ENCODE measurements around the gene NBEAL2.

The NBEAL2 gene

GRCh38 chr3:46978985-46979944 lies at the start of gene NBEAL2:
Gene NBEAL2, plus strand, starts transcription at chr3:46979666. Its CDS starts 196 bp downstream, at chr3:46979862.
- DNase-seq (ENCODE audit: extremely low read depth in 1 of 2, low read depth in 1 of 2), result peak; percentile 89 to 90

- DNase-seq (ENCODE audit: extremely low read depth in 1 of 2, low read depth in 1 of 2), result no peak
Observed at GRCh38 chr3:46930166-46930944, 49.1 kb upstream of the NBEAL2 start.

GRCh38 chr3:46930945-46931403 lies 48.5 kb upstream of the NBEAL2 start:
- DNase-seq (ENCODE audit: extremely low read depth in 1 of 2, low read depth in 1 of 2), result no peak

GRCh38 chr3:46931631-46932331 lies 47.7 kb upstream of the NBEAL2 start:
- DNase-seq (ENCODE audit: extremely low read depth in 1 of 2, low read depth in 1 of 2), result no peak

- no peak for DNase-seq (ENCODE audit: extremely low read depth in 1 of 2, low read depth in 1 of 2)
Observed at GRCh38 chr3:46932455-46933225, 46.8 kb upstream of the NBEAL2 start.

- DNase-seq (ENCODE audit: extremely low read depth in 1 of 2, low read depth in 1 of 2), result no peak
Observed at GRCh38 chr3:46933261-46933660, 46.2 kb upstream of the NBEAL2 start.

GRCh38 chr3:46934072-46934471 lies 45.4 kb upstream of the NBEAL2 start:
- DNase-seq (ENCODE audit: extremely low read depth in 1 of 2, low read depth in 1 of 2), result no peak

- DNase-seq (ENCODE audit: extremely low read depth in 1 of 2, low read depth in 1 of 2), result no peak
Observed at GRCh38 chr3:46934498-46935167, 44.8 kb upstream of the NBEAL2 start.

- no peak for DNase-seq (ENCODE audit: extremely low read depth in 1 of 2, low read depth in 1 of 2)
Observed at GRCh38 chr3:46935168-46935858, 44.2 kb upstream of the NBEAL2 start.

- no peak for DNase-seq (ENCODE audit: extremely low read depth in 1 of 2, low read depth in 1 of 2)
Observed at GRCh38 chr3:46935989-46936558, 43.4 kb upstream of the NBEAL2 start.

GRCh38 chr3:46936733-46937250 lies 42.7 kb upstream of the NBEAL2 start:
- no peak for DNase-seq (ENCODE audit: extremely low read depth in 1 of 2, low read depth in 1 of 2)

GRCh38 chr3:46938118-46938517 lies 41.3 kb upstream of the NBEAL2 start:
- no peak for DNase-seq (ENCODE audit: extremely low read depth in 1 of 2, low read depth in 1 of 2)

- DNase-seq (ENCODE audit: extremely low read depth in 1 of 2, low read depth in 1 of 2), result no peak
Observed at GRCh38 chr3:46939578-46940445, 39.7 kb upstream of the NBEAL2 start.

GRCh38 chr3:46942076-46942475 lies 37.4 kb upstream of the NBEAL2 start:
- DNase-seq (ENCODE audit: extremely low read depth in 1 of 2, low read depth in 1 of 2), result no peak

- DNase-seq (ENCODE audit: extremely low read depth in 1 of 2, low read depth in 1 of 2), result no peak
Observed at GRCh38 chr3:46942481-46943236, 36.8 kb upstream of the NBEAL2 start.

GRCh38 chr3:46943237-46944187 lies 36.0 kb upstream of the NBEAL2 start:
- DNase-seq (ENCODE audit: extremely low read depth in 1 of 2, low read depth in 1 of 2), result no peak
